NCI-H1417 treated with DMSO at 0.1 percent for 48 hours (cell line): ENCODE measurements around the gene RPS6KA2.
"Not testable (repeated sequence)": the region's sequence is repeated elsewhere in the genome, so short reads cannot be mapped to it uniquely, and the experiment has no call there.

Source experiments
- DNase-seq: peaks from one replicate; lab custom pipeline; 2025; lab: John Stamatoyannopoulos, UW

The RPS6KA2 gene

DNA sequence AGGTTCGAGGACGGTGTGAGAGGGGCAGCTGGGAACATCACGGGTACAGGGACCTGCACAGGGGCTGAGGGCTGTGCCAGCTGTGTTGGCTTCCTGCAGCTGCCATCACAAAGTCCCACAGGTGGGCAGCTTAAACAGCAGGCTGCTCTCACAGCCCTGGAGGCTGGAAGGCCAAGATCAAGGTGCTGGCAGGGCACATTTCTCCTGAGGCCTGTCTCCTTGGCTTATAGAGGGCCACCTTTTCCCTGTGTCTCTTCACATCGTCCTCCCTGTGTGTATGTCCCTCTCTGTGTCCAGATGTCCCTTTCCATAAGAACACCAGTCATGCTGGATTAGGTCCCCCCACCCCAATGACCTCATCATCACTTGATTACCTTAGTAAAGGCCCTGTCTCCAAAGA is 229.2 kb downstream of the RPS6KA2 start:
- DNase-seq, result no peak

DNA sequence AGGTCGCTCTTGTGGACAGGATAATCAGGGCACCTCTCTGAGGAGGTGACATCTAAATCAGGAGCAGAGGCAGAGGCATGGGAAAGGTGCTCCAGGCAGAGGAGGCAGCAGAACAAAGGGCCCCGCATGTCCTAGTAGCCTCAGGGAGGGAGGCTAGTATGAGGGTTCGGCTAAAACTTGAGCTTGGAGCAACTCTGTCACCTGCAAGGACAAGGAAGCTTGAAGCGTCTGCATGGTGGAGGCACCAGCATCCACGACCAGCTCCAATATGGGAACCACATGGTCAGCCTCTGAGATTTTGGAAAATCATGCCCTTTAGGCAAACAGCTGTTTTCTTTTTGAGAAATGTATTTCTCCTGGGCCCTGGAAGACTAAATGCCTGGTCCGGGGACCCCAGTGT is 231.3 kb downstream of the RPS6KA2 start:
- no peak for DNase-seq

DNA sequence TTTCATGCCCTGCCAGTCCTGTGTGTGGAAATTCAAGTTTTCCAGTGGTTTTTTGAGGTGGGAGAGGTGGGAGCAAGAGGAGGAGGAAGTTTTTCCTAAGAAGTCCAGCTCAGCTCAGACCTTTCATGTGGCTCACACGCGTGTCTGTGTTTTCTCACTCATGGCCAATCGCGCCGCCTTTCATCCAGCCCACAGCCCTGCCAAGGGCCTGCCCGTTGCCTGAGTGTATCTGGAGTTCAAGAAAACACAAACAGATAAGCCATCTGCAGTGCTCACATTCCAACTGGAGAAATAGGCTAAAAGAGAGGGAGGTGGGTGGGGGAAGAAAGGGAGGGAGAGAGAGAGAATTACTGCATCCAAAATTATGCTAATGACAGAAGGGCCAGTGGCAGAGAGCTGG is 231.7 kb downstream of the RPS6KA2 start:
- no peak for DNase-seq

GRCh38 chr6:166394036-166394892 is 232.8 kb downstream of the RPS6KA2 start:
- DNase-seq, result no peak

GRCh38 chr6:166393535-166393823 is 233.6 kb downstream of the RPS6KA2 start:
- DNase-seq, result no peak

GRCh38 chr6:166392755-166393534 is 234.1 kb downstream of the RPS6KA2 start:
- DNase-seq, result not testable (repeated sequence)

GRCh38 chr6:166389119-166389518 is 237.9 kb downstream of the RPS6KA2 start:
- no peak for DNase-seq

DNA sequence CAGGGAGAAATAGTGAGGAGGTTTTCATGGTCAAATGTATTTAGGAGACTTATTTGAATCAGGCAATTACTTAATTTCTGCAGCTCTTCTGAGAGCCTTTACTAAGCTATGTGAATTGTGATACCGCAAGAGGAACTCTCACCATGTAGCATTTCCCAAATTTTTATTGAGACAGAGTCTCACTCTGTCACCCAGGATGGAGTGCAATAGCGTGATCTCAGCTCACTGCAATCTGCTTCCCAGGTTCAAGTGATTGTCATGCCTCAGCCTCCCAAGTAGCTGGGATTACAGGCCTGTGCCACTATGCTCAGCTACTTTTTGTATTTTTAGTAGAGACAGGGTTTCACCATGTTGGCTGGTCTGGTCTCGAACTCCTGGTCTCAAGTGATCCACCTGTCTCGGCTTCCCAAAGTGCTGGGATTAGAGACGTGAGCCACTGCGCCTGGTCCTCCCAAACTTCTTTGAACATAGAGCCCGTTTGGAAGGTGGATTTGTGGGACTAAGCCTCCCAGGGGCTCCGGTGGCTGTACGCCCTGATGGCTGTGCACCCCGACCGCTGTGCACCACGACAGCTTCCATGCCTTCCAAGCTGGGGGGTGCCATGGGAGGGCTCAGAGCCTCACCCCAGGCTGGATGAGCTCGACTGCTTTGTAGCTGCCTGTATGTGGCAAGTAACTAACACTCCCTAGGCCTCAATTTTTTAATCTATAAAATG is 238.6 kb downstream of the RPS6KA2 start:
- no peak for DNase-seq

GRCh38 chr6:166387642-166388289 is 239.3 kb downstream of the RPS6KA2 start:
- no peak for DNase-seq

DNA sequence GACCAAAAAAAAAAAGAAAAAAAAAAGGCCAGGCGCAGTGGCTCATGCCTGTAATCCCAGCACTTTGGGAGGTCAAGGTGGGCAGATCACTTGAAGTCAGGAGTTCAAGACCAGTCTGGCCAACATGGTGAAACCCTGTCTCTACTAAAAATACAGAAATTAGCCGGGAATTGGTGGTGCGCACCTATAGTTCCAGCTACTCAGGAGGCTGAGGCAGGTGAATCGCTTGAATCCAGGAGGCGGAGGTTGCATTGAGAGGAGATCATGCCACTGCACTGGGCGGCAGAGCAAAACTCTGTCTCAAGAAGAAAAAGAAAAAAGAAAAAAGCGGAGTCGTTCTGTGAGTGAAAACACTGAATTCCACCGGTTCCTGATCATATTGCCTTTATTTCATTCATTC is 240.0 kb downstream of the RPS6KA2 start:
- DNase-seq, result not testable (repeated sequence)

DNA sequence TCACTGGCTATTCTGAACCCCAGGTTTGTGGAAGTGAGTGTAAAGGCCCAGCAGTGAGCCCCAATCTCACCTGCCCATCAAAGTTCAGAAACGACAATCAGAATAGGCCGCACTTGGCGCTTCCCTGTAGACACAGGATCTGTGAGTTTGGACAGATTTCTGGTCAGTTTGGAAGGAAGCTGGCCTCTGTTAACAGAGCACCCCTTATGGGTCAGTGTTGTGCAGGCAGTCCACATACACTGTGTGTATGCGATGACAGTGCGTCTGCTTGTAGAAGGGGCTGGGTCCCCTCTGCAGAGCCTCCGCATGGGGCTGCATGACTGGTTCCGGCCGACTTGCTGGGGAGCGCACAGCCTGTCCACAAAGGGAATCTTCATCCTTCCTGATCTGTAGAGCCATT is 240.9 kb downstream of the RPS6KA2 start:
- no peak for DNase-seq

DNA sequence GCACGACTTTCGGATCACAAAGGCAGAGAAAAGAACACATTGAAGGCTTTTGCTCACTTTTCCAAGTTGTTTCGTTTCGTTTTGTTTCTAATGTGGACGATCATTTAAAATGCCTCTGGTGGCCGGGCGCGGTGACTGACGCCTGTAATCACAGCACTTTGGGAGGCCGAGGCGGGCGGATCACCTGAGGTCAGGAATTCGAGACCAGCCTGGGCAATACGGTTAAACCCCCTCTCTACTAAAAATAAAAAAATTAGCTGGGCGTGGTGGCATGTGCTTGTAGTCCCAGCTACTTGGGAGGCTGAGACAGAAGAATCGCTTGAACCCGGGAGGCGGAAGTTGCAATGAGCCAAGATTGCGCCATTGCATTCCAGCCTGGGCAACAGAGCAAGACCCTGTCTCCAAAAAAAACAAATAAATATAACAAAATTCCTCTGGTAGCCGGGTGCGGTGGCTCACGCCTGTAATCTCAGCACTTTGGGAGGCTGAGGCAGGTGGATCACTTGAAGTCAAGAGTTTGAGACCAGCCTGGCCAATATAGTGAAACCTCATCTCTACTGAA is 243.2 kb downstream of the RPS6KA2 start:
- not testable (repeated sequence) for DNase-seq

- DNase-seq, result peak; percentile 66
These were observed 243.9 kb downstream of the RPS6KA2 start, which contains the start of gene MPC1 for GRCh38 chr6:166382933-166383801. Gene MPC1, minus strand, starts transcription at chr6:166382940. Its CDS starts 64 bp downstream, at chr6:166382876.

DNA sequence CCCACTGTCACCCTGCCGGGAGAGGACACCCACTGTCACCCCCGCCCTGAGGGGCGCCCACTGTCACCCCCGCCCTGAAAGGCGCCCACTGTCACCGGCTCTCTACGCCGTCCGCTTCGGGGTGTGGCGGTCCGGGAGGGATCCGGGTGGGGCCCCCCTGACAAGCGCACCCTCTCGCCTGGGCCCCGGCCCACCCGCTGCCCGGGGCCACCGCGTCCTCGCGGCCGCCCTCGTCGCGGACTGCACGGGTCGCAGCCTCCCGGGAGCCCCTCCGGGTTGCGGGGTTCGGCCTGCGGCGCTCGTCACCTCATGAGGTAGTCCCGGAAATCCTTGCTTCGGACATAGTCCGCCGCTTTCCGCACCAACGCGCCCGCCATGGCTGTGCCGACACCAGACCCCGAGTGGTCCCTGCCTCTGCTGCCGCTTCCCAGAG is 244.5 kb downstream of the RPS6KA2 start:
- no peak for DNase-seq

- no peak for DNase-seq
These were observed 245.1 kb downstream of the RPS6KA2 start for GRCh38 chr6:166381733-166382499.

DNA sequence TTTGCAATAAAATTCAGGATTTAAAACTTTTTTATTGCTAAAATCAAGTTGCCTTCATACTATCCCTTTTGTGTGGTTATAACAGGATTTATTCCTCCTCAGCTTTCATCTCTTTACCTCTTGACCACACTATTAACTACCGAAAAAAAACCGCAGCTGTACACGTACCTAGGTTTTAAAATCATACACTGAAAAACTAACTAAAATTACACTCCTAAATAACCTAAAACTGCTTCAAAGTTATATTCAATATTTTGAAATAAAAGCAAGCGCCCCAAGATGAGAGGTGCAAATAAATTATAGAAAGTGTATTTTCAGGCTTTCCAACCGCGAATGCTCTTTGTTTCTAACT is 245.7 kb downstream of the RPS6KA2 start:
- no peak for DNase-seq

- DNase-seq, result no peak
These were observed 247.3 kb downstream of the RPS6KA2 start for GRCh38 chr6:166379800-166380199.

DNA sequence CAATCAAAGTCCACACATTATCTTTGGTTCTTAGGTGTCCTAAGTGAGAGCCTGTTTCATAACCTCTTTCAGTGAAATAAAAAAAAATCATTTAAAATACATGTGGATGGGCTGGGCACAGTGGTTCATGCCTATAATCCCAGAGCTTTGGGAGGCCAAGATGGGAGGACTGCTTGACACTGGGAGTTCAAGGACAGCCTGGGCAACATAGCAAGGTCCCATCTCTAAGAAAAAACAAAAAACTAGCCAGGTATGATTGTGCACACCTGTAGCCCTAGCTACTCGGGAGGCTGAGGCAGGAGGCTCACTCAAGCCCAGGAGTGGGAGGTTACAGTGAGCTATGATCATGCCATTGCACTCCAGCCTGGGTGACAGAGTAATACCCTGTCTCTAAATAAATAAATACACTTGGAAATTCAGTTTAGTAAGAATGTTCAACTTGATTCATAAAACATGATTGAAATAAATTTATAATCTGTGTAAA is 247.9 kb downstream of the RPS6KA2 start:
- DNase-seq, result no peak

- DNase-seq, result no peak
These were observed 249.3 kb downstream of the RPS6KA2 start for GRCh38 chr6:166377721-166378120.

- DNase-seq, result no peak
These were observed 252.0 kb downstream of the RPS6KA2 start for GRCh38 chr6:166375013-166375412.
